Activated T-helper 17 cell treated with anti-CD3 and anti-CD28 coated beads, Interleukin-2, amount 50 U/mL, for 72 hours (primary cell): ENCODE data around the gene ALG1L2. TPM values are rescaled to one million over a fixed set of nuclear protein-coding genes. Genes with fewer than 3 reads are reported as not detected.
"Not testable (repeated sequence)": the region's sequence is repeated elsewhere in the genome, so short reads cannot be mapped to it uniquely, and the experiment has no call there.

ENCODE experiments used
- ATAC-seq: fragments of 150-1000 bp; cut with Tn5 transposase; replicated peaks from 2 replicates; pipeline ENCODE4 v1.10.0; 2021; ENCODE audit warnings: mild to moderate bottlenecking, moderate library complexity
- H3K27ac Mint-ChIP-seq: one replicate; pipeline ENCODE4 v1.8.0; 2022; ENCODE audit warnings: mixed read lengths
- H3K27me3 Mint-ChIP-seq: one replicate; pipeline ENCODE4 v1.8.0; 2022; ENCODE audit warnings: mixed read lengths
- H3K36me3 Mint-ChIP-seq: one replicate; pipeline ENCODE4 v1.8.0; 2022; ENCODE audit warnings: low read depth, mild to moderate bottlenecking, mixed read lengths
- H3K4me1 Mint-ChIP-seq: one replicate; pipeline ENCODE4 v1.8.0; 2022; ENCODE audit warnings: mixed read lengths
- H3K4me3 Mint-ChIP-seq: one replicate; pipeline ENCODE4 v1.8.0; 2022; ENCODE audit warnings: mild to moderate bottlenecking, mixed read lengths
- H3K9me3 Mint-ChIP-seq: one replicate; pipeline ENCODE4 v1.8.0; 2022; ENCODE audit warnings: mixed read lengths
- total RNA-seq, 2 donors: library from RNA; stranded (reverse); gene quantifications; one replicate each; pipeline ENCODE4 v1.2.3, GENCODE V29; 2022

The ALG1L2 gene
- total RNA-seq, 2 donors from 2014 or later: 1.1 to 1.7 TPM

GRCh38 chr3:130083363-130084090 lies 1.9 kb downstream of the ALG1L2 start:
- not testable (repeated sequence) for H3K36me3 Mint-ChIP-seq, H3K4me1 Mint-ChIP-seq, H3K4me3 Mint-ChIP-seq, H3K27ac Mint-ChIP-seq, H3K9me3 Mint-ChIP-seq, ATAC-seq
- peaks cover 15% of the 10 kb centered on the region for H3K27me3 Mint-ChIP-seq

GRCh38 chr3:130084436-130084980 lies 2.9 kb downstream of the ALG1L2 start:
- H3K4me1 Mint-ChIP-seq: no peaks in the 10 kb centered on the region
- H3K27ac Mint-ChIP-seq: no peak overlapping the region
- ATAC-seq: no peak
- H3K9me3 Mint-ChIP-seq: no peaks in the 10 kb centered on the region
- no peaks in the 10 kb centered on the region for H3K36me3 Mint-ChIP-seq
- H3K4me3 Mint-ChIP-seq: no peak overlapping the region
- H3K27me3 Mint-ChIP-seq: peaks cover 15% of the 10 kb centered on the region

GRCh38 chr3:130085881-130086280 lies 4.2 kb downstream of the ALG1L2 start:
- ATAC-seq: no peak
- Mint-ChIP-seq H3K36me3 (no peaks in the 10 kb centered on the region), H3K27ac (no peak overlapping the region), H3K27me3 (peaks cover 11% of the 10 kb centered on the region), H3K4me3 (no peak overlapping the region), H3K9me3 (no peaks in the 10 kb centered on the region), H3K4me1 (no peaks in the 10 kb centered on the region)

- not testable (repeated sequence) for H3K36me3 Mint-ChIP-seq, H3K27me3 Mint-ChIP-seq, H3K27ac Mint-ChIP-seq, H3K4me1 Mint-ChIP-seq, H3K9me3 Mint-ChIP-seq, H3K4me3 Mint-ChIP-seq, ATAC-seq
These were observed 5.0 kb downstream of the ALG1L2 start for GRCh38 chr3:130086628-130087027.

- Mint-ChIP-seq H3K4me3 (no peak overlapping the region), H3K27ac (no peak overlapping the region), H3K27me3 (no peaks in the 10 kb centered on the region), H3K4me1 (no peaks in the 10 kb centered on the region), H3K36me3 (no peaks in the 10 kb centered on the region), H3K9me3 (no peaks in the 10 kb centered on the region)
- no peak for ATAC-seq
These were observed 6.4 kb downstream of the ALG1L2 start for GRCh38 chr3:130088061-130088460.

GRCh38 chr3:130090681-130091080 lies 9.1 kb downstream of the ALG1L2 start:
- not testable (repeated sequence) for H3K4me3 Mint-ChIP-seq, H3K27ac Mint-ChIP-seq, H3K4me1 Mint-ChIP-seq, H3K27me3 Mint-ChIP-seq, H3K9me3 Mint-ChIP-seq, H3K36me3 Mint-ChIP-seq, ATAC-seq

- no peak overlapping the region for H3K4me3 Mint-ChIP-seq
- no peaks in the 10 kb centered on the region for H3K9me3 Mint-ChIP-seq
- no peak for ATAC-seq
- H3K27ac Mint-ChIP-seq: no peak overlapping the region
- no peaks in the 10 kb centered on the region for H3K36me3 Mint-ChIP-seq
- peaks cover 5% of the 10 kb centered on the region for H3K4me1 Mint-ChIP-seq
- no peaks in the 10 kb centered on the region for H3K27me3 Mint-ChIP-seq
These were observed 10.3 kb downstream of the ALG1L2 start for GRCh38 chr3:130091958-130092357.

GRCh38 chr3:130093741-130094391 lies 12.2 kb downstream of the ALG1L2 start:
- ATAC-seq: peak; percentile 29
- Mint-ChIP-seq H3K27ac (peak overlapping the region; percentile 84), H3K27me3 (no peaks in the 10 kb centered on the region), H3K9me3 (no peaks in the 10 kb centered on the region), H3K4me1 (peaks cover 5% of the 10 kb centered on the region), H3K4me3 (peak overlapping the region; percentile 77), H3K36me3 (no peaks in the 10 kb centered on the region)

GRCh38 chr3:130094491-130094941 lies 12.9 kb downstream of the ALG1L2 start:
- ATAC-seq: peak; percentile 35

GRCh38 chr3:130095858-130096257 lies 14.2 kb downstream of the ALG1L2 start:
- H3K27ac Mint-ChIP-seq, H3K36me3 Mint-ChIP-seq, H3K27me3 Mint-ChIP-seq, H3K9me3 Mint-ChIP-seq, H3K4me1 Mint-ChIP-seq, ATAC-seq: not testable (repeated sequence)
- H3K4me3 Mint-ChIP-seq: peak overlapping the region; percentile 28

More at GRCh38 chr3:130094491-130094941, 12.9 kb downstream of the ALG1L2 start:
- H3K27me3 Mint-ChIP-seq, H3K9me3 Mint-ChIP-seq, H3K27ac Mint-ChIP-seq, H3K4me1 Mint-ChIP-seq, H3K36me3 Mint-ChIP-seq: not testable (repeated sequence)
- H3K4me3 Mint-ChIP-seq: peak overlapping the region; percentile 77

- not testable (repeated sequence) for H3K4me1 Mint-ChIP-seq, H3K36me3 Mint-ChIP-seq, ATAC-seq, H3K27me3 Mint-ChIP-seq, H3K9me3 Mint-ChIP-seq, H3K4me3 Mint-ChIP-seq, H3K27ac Mint-ChIP-seq
These were observed 15.5 kb downstream of the ALG1L2 start for GRCh38 chr3:130097096-130097495.

- not testable (repeated sequence) for H3K9me3 Mint-ChIP-seq, H3K27ac Mint-ChIP-seq, ATAC-seq, H3K27me3 Mint-ChIP-seq, H3K4me1 Mint-ChIP-seq, H3K4me3 Mint-ChIP-seq, H3K36me3 Mint-ChIP-seq
These were observed 16.3 kb downstream of the ALG1L2 start for GRCh38 chr3:130097690-130098638.

GRCh38 chr3:130098639-130099385 lies 17.2 kb downstream of the ALG1L2 start:
- H3K27me3 Mint-ChIP-seq, H3K4me3 Mint-ChIP-seq, H3K4me1 Mint-ChIP-seq, H3K9me3 Mint-ChIP-seq, ATAC-seq, H3K27ac Mint-ChIP-seq, H3K36me3 Mint-ChIP-seq: not testable (repeated sequence)

- not testable (repeated sequence) for H3K27ac Mint-ChIP-seq, H3K27me3 Mint-ChIP-seq, H3K9me3 Mint-ChIP-seq, H3K4me1 Mint-ChIP-seq, H3K4me3 Mint-ChIP-seq, H3K36me3 Mint-ChIP-seq, ATAC-seq
These were observed 20.9 kb downstream of the ALG1L2 start for GRCh38 chr3:130102545-130102944.
